HG02938 (cell line): ENCODE measurements around the gene MYOM3.

ENCODE experiments used
- ATAC-seq: cut with Tn5 transposase; IDR thresholded peaks from one replicate; pipeline ENCODE4 v1.9.1; 2021; ENCODE audit warnings: mild to moderate bottlenecking, moderate library complexity; ENCODE audit not compliant: unreplicated experiment

The MYOM3 gene

DNA sequence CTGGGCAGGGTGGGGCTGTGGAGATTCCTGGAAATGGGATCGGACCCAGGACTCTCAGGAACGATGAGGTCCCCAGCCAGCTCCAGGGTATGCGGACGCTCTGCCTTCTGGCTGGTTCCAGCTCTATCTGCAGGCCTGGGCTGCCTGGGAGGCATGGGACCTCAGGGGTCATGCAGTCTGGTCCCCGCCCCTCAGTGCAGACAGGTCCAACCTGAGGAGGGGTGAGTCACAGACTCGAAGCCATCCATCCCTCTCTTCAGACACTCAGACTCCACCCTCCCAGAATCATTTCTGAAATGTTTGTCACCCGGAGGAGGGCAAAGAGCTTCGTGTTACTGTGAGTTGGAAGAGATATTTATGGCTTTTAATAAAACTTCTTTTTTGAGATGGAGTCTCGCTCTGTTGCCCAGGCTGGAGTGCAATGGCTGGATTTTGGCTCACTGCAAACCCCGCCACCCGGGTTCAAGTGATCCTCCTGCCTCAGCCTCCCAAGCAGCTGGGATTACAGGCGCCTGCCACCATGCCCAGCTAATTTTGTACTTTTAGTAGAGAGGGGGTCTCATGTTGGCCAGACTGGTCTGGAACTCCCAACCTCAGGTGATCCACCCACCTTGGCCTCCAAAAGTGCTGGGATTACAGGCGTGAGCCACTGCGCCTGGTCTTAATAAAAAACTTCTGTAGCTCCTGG lies 5.9 kb upstream of the MYOM3 start:
- ATAC-seq = no peak

DNA sequence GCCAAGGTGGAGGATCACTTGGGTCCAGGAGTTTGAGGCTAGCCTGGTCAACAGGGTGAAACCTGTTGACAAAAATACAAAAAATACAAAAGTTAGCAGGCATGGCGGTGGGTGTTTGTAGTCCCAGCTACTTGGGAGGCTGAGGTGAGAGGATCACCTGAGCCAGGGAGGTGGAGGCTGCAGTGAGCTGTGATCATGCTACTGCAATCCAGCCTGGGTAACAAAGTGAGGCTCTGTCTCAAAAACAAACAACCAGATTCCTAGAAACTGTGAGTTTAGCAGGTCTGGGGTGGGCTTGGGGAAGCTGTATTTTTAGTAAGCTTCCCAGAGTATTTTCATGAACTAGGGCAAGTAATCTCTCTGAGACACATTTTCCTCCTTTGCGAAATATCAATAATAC lies 5.2 kb upstream of the MYOM3 start:
- ATAC-seq = no peak

DNA sequence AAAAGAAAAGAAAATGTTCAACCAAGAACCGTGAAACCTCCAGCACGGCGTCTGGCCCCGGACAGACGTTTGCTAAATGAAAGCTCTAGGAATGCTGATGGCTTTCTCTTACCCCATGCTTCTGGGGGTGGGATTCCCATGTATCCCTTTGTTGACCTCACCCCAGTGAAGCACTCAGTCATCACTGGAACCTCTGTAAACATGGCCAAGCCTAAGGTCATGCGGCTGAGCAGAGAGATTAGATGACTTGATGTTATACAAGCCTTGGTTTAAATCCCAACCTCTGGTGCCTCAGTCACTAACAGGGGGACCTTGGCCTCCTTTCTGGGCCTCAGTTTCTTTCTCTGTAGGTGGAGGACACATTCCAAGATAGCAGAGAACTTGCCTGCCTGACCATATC lies 2.8 kb upstream of the MYOM3 start:
- ATAC-seq = no peak

DNA sequence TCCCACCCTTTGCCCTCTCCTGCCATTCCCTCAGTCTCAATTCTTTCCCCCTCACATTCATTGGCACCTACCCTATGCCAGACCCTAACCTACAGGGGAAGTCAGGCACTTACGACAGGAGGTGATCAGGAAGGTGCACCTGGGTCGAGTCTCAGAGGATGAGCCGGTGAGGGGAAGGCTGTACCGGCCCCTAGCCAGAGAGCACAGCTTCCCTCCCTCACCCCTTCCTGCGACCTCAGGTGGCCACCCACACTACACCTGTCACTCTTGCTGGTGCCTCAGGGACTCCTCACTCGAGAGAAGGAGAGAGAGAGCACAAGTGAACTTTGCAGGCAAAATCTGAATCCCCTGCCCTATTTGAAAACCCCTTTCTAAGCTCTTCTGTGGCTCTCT lies 1.7 kb upstream of the MYOM3 start:
- ATAC-seq = no peak

DNA sequence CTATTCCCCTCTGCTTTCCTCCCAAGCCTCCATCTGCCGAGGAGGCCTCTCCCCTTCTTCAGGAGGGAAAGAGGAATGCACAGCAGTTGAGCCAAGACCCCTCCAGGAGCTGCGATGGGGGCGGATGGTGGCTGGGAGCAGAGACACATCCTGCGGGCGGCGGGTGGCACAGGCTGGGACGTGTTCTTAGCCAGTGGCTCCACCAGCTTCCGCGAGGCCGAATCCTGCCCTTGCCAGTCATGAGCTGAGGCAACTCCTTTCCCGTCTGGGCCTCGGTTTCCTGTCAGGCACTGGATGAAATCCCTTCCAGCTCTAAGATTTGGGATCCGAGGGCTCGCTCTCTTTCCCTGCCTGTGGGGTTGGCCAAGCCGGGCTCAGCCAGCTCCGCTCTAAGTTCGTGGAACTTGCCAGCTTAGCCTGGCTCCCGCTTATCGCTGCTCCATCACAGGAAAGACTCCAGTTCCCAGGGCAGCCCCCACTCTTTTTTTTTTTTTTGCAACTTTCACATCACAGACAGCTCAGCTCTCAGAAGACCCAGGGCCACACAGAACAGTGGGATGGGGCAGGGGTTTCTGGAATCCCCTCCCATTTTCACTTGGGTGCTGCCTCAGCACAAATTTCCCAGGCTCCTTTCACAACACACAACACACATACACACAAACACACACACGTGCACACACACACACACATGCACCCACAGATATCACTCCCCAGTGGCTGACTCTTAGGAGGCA lies 506 bp downstream of the MYOM3 start:
- no peak for ATAC-seq

DNA sequence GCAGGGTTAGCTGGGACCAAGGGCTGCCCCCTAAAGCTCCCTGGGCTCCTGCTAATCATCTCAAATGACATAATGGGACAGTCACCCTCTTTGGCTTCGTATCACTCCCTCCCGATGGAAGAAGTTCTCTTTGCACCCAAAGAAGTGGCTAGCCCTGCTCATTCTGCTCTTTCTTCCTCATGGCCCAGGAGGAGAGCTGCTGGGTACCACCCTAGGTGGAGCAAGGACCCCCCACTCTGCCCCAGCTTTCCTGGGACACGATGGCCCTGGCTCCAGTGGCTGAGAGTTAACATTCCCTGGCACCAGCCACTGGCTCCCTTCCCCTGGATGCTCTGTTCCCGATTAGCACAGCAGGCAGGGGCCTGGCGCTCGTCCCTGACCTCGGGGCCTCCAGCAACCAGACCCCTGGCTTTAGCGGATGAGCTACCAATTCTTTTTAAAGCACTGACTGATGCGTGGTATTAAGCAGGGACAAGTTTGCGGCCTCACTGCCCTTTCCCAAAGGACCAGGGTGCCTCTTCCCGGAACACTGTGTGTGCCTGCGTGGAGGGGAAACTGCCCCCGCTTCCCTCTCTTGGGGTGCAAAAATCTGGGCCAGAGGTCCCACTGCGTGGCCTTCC lies 1.2 kb downstream of the MYOM3 start:
- no peak for ATAC-seq

DNA sequence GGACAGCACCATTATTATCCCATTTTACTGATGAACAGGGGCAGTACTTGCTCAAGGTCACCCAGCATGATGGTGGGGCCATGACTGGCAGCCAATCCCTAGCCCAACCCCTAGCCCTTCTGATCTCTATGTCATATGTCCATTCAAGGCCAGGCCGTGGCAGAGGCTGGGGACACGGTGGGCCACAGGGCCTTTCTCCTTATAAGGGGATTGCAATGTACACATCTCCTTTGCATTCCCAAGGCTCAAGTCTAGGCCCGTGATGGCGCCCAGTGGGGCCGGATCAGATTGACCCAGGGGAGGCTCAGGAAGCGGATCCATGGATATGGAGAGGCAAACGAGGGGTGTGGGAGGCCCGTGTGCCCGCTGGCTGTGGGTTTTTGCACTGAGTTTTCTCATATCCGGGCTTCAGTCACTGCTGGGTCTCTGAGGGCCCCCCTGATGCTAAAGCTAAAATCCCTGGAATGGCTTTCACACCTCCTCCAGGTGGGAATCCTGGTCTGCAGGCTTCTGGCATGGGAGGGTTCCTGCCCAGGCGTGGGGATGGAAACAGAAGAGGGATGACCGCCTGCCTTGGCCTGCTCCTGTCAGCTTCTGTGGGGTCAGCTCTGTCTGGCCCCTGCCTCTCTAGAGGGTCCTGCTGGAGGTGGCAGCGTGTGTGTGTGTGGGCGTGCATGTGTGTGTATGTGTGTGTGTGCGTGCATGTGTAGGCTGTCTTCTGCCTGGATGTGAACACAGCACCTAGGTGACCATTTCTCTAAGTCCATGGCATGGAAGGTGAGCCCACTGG lies 2.1 kb downstream of the MYOM3 start:
- no peak for ATAC-seq

DNA sequence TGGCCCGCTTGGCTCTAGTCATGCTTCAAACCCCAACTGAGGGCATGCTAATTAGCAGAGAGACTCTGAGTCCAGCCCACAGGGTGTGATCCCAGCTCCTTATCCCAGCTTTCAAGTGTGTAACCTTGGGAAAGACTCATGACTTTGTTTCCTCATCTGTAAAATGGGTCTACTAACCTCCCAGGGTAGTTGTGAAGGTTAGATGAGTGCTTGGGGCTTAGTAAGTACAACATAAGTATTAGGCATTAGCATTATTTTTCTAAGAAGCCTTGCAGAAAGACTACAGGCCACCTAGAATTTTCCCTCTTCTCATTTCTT lies 2.8 kb downstream of the MYOM3 start:
- ATAC-seq = no peak

DNA sequence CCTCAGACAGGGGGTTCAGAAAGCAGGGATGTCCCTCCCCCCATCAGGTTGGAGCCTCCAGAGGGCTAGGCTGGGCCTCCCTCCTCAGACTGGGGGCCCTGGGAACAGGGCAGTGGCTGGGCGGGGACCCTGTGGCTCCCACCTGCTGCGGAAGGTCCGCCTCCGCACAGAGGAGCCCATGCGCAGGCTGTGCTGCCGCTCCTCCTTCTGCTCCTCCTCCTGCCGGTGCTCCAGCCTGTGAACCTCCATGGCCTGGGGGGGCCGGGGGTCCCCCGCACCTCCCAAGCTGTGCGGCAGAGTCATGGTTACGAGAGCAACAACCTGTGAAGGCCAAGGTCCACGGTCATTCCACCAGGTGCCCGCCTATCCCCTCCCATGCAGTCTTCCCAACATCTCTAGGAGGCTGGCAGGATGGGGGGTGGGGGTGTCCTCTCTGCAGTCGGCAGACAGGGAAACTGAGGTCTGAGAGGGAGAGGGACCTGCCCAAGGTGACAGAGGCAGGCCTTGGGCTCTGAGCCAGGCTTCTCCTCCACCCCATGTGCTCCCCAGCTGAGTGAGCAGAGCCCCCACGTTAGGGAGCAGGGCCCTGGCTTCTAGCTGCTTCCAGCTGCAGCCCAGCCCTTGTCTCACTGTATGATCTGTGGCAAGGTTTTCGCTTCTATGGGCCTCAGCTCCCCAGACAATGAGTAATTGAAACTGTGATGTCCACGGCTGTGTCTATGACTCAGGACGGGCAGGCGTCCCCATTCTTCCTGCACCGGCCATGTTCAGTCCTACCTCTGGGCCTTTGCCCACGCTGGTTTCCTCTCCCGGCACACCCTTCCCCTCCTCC lies 3.4 kb downstream of the MYOM3 start:
- ATAC-seq = no peak

DNA sequence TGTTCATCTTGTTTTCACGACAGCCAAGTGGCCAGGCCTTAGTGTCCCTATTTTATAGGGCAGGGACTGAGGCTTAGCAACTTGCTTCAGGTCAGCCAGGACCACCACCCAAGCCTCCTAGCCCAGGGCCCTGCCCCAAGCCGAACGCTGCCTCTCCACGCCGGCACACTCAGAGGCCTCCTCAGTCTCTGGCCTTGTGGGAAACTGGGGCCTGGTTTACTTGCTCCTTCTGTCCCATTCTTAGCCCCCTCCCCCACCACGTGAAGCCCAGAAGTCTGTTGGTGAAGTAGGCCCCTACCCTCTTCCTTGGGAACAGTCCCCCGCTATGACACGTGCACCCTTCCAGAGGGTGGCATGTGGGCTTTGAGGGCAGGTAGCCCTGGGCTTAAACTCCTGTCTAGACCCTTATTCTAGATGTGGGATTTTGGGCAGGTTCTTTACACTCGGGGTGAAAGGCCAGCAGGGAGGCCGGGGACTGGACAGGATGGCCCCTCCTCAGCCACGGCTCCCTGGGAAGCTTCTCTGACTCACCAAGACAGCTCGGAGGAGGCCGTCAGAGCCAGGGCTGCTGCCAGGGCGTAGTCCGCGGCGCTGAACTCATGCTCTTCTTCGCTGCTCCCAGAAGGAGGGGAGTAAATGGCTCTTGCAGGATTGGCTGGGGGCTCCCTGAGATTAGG lies 4.3 kb downstream of the MYOM3 start:
- ATAC-seq = no peak

DNA sequence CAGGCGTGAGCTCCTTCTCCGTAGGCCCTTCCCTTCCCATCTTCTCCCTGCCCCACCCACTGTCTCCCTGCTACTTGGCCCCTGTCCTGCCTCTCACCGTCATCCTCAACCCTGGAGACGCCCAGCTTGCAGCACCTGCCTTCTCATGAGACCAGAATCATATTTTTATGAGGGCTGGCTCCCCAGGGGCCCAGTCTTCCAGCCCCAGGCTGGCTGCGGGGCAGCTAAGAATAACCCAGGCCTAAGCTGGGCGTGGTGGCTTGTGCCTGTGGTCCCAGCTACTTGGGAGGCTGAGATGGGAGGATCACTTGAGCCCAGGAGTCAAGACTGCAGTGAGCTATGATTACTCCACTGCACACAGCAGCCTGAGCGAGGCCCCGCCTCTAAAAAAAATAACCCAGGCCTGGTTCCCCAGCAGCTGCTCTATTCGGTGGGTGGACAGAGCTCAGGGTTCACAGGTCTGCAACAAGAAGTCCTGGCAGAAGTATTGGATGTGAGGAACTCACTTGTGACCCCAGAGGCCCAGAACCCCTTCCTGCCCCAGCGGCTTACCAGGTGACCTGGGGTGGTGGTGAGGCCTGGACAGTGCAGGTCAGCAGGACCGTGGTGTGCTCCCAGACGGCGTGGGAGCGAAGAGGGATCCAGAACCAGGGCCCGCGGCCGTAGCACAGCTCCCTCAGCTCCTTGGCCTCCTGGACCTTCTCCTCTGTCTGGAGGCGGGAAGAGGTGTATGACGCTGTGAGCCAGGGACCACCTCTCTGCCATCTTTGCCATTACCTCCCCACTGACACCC lies 6.4 kb downstream of the MYOM3 start:
- ATAC-seq = no peak

DNA sequence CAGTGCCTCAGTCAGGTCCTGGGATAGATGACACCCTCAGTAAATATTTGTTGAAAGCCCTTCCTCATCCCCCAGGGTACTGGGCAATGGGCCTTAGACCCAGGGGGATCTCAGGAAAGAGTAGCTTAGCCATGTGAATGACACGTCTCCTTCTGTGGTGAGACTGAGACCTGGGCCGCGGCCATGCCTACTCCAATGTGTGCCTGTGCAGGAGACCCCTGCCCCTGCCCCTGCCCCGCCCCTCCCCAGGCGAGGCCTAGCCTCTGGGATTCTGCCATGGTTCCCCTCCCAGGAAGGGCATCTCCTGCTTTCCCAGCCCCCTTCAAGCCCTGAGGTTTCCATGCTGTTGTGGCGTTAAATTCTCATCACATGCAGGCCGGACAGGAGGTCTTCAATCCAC lies 7.1 kb downstream of the MYOM3 start:
- no peak for ATAC-seq

DNA sequence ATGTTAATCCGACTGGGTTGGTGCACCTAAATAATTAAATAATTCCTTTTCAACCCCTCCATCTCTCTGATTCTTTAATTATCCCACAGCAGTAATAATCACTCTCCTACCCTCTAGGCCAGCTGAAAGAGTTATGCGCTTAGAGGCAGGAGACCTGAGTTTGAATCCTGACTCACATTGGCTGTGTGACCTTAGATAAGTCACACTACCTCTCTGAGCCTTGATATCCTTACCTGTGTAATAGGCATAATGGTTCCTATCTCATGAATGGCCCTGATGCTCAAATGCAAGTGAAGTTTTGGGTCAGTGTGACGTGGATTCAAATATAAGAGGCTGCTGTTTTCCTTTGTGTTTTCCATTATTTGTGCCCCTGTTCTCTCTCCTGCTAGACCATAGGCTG lies 8.1 kb downstream of the MYOM3 start:
- ATAC-seq = no peak

DNA sequence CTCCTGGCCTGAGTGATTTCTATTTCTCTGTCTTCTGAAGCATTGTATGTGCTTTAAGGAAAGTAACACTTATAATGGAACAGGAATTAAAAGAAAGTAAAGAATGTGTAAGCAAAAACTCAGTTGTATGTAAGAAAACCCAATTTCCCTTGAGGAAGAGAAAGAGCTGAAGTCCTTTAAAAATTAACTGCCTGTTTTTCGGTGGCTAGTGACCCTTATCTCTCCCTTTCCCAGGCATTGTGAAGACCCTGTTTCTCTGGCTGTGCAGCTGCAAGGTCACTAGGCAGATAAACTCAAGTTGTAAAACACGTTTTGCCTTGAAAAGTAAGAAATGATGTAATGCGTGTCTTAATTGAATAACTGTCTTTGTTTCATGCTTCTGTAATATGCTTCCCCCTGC lies 8.5 kb downstream of the MYOM3 start:
- no peak for ATAC-seq

DNA sequence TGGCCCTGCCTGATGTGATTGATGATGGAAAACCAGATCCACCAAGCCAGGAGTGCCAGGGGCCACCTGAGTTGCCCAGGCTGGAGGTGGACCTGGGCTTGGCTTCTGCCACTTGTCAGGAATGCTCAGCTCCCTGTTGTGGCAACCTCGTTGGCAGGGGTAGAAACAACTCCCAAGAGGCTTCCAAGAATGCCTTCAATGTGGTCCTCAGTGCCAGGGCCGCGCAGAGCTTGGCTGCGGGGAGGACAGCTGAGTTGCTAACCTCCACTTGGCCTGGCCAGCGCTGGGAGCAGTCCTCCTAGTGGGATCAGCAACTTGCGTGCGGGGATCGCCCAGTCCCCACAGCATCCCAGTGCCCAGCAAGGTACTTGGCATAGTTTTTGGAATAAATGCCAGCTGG lies 9.0 kb downstream of the MYOM3 start:
- no peak for ATAC-seq

DNA sequence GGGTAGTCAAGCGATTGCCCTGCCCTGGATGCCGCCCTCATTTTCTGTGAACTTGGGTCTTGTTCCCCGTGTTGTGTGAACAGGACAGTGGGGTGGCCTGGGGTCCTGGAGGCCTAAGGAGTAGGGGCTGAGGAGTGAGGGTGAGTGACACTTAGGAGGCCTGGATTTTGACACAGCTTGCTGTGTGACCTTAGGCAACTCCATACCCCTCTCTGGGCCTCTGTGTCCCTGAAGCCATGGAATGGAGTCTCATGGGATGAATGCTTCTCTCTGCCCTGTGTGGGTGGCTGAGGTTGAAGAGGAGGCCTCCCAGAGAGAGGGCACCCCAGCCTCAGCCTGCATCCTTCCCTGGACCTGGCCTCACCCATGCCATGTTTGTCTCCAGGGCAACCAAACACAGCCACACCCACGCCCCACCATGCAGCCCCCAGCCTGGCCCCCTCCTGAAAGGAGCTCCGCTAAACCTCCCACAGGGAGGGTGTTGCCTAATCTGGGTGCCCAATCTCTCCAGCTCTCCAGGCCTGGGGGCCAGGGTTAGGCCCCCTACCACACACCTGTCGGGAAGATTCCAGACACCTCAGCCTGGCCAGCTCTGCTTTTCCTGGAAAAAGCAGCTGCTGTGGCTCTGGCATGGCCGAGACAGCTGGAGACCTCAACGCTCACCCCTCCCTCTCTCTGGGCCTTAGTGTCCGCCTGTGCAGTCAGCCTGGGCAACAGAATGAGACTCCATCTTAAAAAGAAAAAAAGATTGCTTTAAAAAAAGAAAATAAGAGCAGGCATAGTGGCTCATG lies 9.9 kb downstream of the MYOM3 start:
- no peak for ATAC-seq

DNA sequence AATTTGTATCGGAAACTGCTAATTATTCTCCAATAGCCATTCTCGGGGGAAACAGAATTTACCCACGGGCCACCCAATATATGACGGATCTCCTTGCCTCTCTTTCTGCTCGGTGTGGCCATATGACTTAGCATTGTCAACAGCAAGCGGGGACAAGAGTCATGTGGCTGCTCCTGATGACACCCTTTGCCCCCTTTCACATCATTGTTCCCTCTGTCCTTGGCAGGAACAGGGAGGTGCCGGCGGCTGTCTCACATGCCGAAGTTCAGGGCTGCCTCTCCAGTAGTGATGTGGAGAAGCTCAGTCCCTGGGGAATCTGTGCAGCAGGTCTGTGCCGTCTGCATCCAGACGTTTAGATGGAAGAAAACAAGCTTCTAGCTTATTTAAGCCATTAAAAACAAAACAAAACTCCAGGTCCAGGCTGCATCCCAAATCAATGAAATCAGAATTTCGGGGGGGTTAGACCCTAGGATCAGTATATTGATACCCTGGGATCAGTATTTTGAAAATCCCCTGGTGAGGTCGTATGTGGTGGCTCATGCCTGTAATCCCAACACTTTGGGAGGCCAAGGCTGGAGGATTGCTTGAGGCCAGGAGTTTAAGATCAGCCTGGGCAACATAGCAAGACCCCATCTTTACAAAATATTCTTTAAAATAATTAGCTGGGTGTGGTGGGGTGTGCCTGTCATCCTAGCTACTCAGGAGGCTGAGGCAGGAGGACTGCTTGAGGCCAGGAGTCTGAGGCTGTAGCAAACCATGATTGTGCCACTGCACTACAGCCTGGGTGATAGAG lies 10.8 kb downstream of the MYOM3 start:
- no peak for ATAC-seq
